ENCODE data around the gene DBX1. TPM values are rescaled to one million over a fixed set of nuclear protein-coding genes. Genes with fewer than 3 reads are reported as not detected.
A peak's percentile ranks its signal among the peaks of the same experiment; 100 is the strongest.

The DBX1 gene
- total and polyA plus RNA-seq, 2 experiments from 2014 or later = not detected

GRCh38 chr11:20155683-20156279, 4.5 kb downstream of the DBX1 start:
- in situ Hi-C loops (cut with MboI) = loop anchor here (25.0 kb wide), 1 partner anchor 1093 kb away; the partner anchor contains the start of gene MRGPRX2
- Histone ChIP-seq H3K4me2 (ENCODE audit: unreplicated experiment) (no peak overlapping the region), H3K4me3 (no peak overlapping the region), H4K20me1 (ENCODE audit: insufficient read depth) (no peaks in the 10 kb centered on the region), H3F3A (ENCODE audit: insufficient read depth) (peaks cover 6% of the 10 kb centered on the region; the same call in 1 of the 2 replicates), H3K9me3 (ENCODE audit: low read depth) (no peaks in the 10 kb centered on the region), H3K4me1 (ENCODE audit: insufficient read depth) (no peaks in the 10 kb centered on the region; the same call in 1 of the 2 replicates), H3K27me3 (replicated peaks; ENCODE audit: insufficient read depth) (peaks cover 61% of the 10 kb centered on the region), H3K27ac (no peak overlapping the region), H3K36me3 (ENCODE audit: low read depth) (no peaks in the 10 kb centered on the region), H3K9ac (no peak overlapping the region), H3K9me2 (ENCODE audit: insufficient read depth) (no peaks in the 10 kb centered on the region), H3K79me2 (ENCODE audit: insufficient read depth) (no peaks in the 10 kb centered on the region), H2AFZ (no peak overlapping the region)
- no peak for DNase-seq
- TF ChIP-seq EZH2phosphoT487 (IDR thresholded peaks at IDR 0.05; ENCODE audit: insufficient read depth, low read depth) (no peak; the same call in 1 of the 2 replicates), EZH2 (IDR thresholded peaks at IDR 0.05; ENCODE audit: insufficient read depth, poor library complexity, severe bottlenecking) (peak; percentile 35)
- 15 to 18% methylated on average over 19 of the region's 19 CpGs for WGBS, 2 experiments (ENCODE audit: low coverage in 1 of 2, low lambda C conversion rate in 2 of 2, missing lambda C conversion rate in 2 of 2)

GRCh38 chr11:20154381-20154780, 5.9 kb downstream of the DBX1 start:
- peak; percentile 80 for DNase-seq
- 75 to 82% methylated on average over 1 of the region's 1 CpG for WGBS, 2 experiments (ENCODE audit: low coverage in 1 of 2, low lambda C conversion rate in 2 of 2, missing lambda C conversion rate in 2 of 2)

GRCh38 chr11:20138707-20139106, 21.6 kb downstream of the DBX1 start:
- H3K27ac ChIP-seq = no peak overlapping the region
- no peaks in the 10 kb centered on the region for H3K79me2 ChIP-seq (ENCODE audit: insufficient read depth)
- no peaks in the 10 kb centered on the region for H3K27me3 ChIP-seq (replicated peaks; ENCODE audit: insufficient read depth)
- no peaks in the 10 kb centered on the region for H4K20me1 ChIP-seq (ENCODE audit: insufficient read depth)
- no peak overlapping the region for H3K4me2 ChIP-seq (ENCODE audit: unreplicated experiment)
- 0 out of 2 replicates have a peak, but pooled peaks cover 5% of the 10 kb centered on the region for H3K4me1 ChIP-seq (ENCODE audit: insufficient read depth)
- peaks cover 12% of the 10 kb centered on the region for H3F3A ChIP-seq (ENCODE audit: insufficient read depth)
- 71 to 74% methylated on average over 4 of the region's 4 CpGs for WGBS, 2 experiments (ENCODE audit: low coverage in 1 of 2, low lambda C conversion rate in 2 of 2, missing lambda C conversion rate in 2 of 2)
- no peak overlapping the region for H2AFZ ChIP-seq
- no peaks in the 10 kb centered on the region for H3K36me3 ChIP-seq (ENCODE audit: low read depth)
- in situ Hi-C loops (cut with MboI) = no loop called here
- DNase-seq = peak; percentile 36
- TF ChIP-seq EZH2 (IDR thresholded peaks at IDR 0.05; ENCODE audit: insufficient read depth, poor library complexity, severe bottlenecking) (no peak), EZH2phosphoT487 (IDR thresholded peaks at IDR 0.05; ENCODE audit: insufficient read depth, low read depth) (no peak)
- no peaks in the 10 kb centered on the region for H3K9me2 ChIP-seq (ENCODE audit: insufficient read depth)
- H3K4me3 ChIP-seq = no peak overlapping the region
- H3K9ac ChIP-seq = no peak overlapping the region
- no peaks in the 10 kb centered on the region for H3K9me3 ChIP-seq (ENCODE audit: low read depth)

More at GRCh38 chr11:20154381-20154780, 5.9 kb downstream of the DBX1 start:
- Histone ChIP-seq H3K79me2 (ENCODE audit: insufficient read depth) (no peaks in the 10 kb centered on the region), H3K9ac (no peak overlapping the region), H3K4me2 (ENCODE audit: unreplicated experiment) (no peak overlapping the region), H3K9me2 (ENCODE audit: insufficient read depth) (no peaks in the 10 kb centered on the region), H2AFZ (no peak overlapping the region), H3K9me3 (ENCODE audit: low read depth) (no peaks in the 10 kb centered on the region), H3K27ac (no peak overlapping the region), H4K20me1 (ENCODE audit: insufficient read depth) (no peaks in the 10 kb centered on the region), H3K4me1 (ENCODE audit: insufficient read depth) (no peaks in the 10 kb centered on the region; the same call in 1 of the 2 replicates), H3K4me3 (no peak overlapping the region), H3K27me3 (replicated peaks; ENCODE audit: insufficient read depth) (peaks cover 52% of the 10 kb centered on the region), H3K36me3 (ENCODE audit: low read depth) (no peaks in the 10 kb centered on the region), H3F3A (ENCODE audit: insufficient read depth) (peaks cover 6% of the 10 kb centered on the region; the same call in 1 of the 2 replicates)
- in situ Hi-C loops (cut with MboI) = loop anchor here (25.0 kb wide), 1 partner anchor 1092 kb away; the partner anchor contains the start of gene MRGPRX2
- TF ChIP-seq EZH2 (IDR thresholded peaks at IDR 0.05; ENCODE audit: insufficient read depth, poor library complexity, severe bottlenecking) (no peak), EZH2phosphoT487 (IDR thresholded peaks at IDR 0.05; ENCODE audit: insufficient read depth, low read depth) (no peak)

GRCh38 chr11:20137637-20138036, 22.6 kb downstream of the DBX1 start:
- H3K4me3 ChIP-seq = no peak overlapping the region
- H3K9me2 ChIP-seq (ENCODE audit: insufficient read depth) = no peaks in the 10 kb centered on the region
- 0 out of 2 replicates have a peak, but pooled peaks cover 5% of the 10 kb centered on the region for H3K4me1 ChIP-seq (ENCODE audit: insufficient read depth)
- no peaks in the 10 kb centered on the region for H4K20me1 ChIP-seq (ENCODE audit: insufficient read depth)
- no peaks in the 10 kb centered on the region for H3K79me2 ChIP-seq (ENCODE audit: insufficient read depth)
- TF ChIP-seq EZH2 (IDR thresholded peaks at IDR 0.05; ENCODE audit: insufficient read depth, poor library complexity, severe bottlenecking) (no peak), EZH2phosphoT487 (IDR thresholded peaks at IDR 0.05; ENCODE audit: insufficient read depth, low read depth) (no peak)
- no peaks in the 10 kb centered on the region for H3K9me3 ChIP-seq (ENCODE audit: low read depth)
- no peaks in the 10 kb centered on the region for H3K27me3 ChIP-seq (replicated peaks; ENCODE audit: insufficient read depth)
- H3K27ac ChIP-seq = no peak overlapping the region
- DNase-seq = no peak
- H3K36me3 ChIP-seq (ENCODE audit: low read depth) = no peaks in the 10 kb centered on the region
- no peak overlapping the region for H3K4me2 ChIP-seq (ENCODE audit: unreplicated experiment)
- no peak overlapping the region for H2AFZ ChIP-seq
- in situ Hi-C loops (cut with MboI) = no loop called here
- peaks cover 12% of the 10 kb centered on the region for H3F3A ChIP-seq (ENCODE audit: insufficient read depth)
- H3K9ac ChIP-seq = no peak overlapping the region

All from GM23248 (cell line).